GM13977 (cell line): ENCODE measurements around the gene ELP4.
"Not testable (repeated sequence)": the region's sequence is repeated elsewhere in the genome, so short reads cannot be mapped to it uniquely, and the experiment has no call there.

Experiments
- DNase-seq: peaks from one replicate; pipeline ENCODE4 v3.0.0; 2012; ENCODE audit warnings: low spot score
- in situ Hi-C: fragments of 300-500 bp; cut with MboI; formaldehyde crosslinking; loops from one replicate; pipeline ENCODE4 v1.12.0; 2022; ENCODE audit warnings: low sequenced_read_pairs, low pct_unique_long_range_greater_than_20kb, mixed read lengths, inconsistent platforms; ENCODE audit not compliant: unreplicated experiment
- TF ChIP-seq, protein P1 (sequence below): IDR thresholded peaks from 2 replicates; pipeline ENCODE4 v1.5.1; 2012; ENCODE audit warnings: mild to moderate bottlenecking, control low read depth; ENCODE audit not compliant: insufficient read depth; ENCODE audit errors: extremely low read depth, missing control alignments

ELP4 gene

DNA sequence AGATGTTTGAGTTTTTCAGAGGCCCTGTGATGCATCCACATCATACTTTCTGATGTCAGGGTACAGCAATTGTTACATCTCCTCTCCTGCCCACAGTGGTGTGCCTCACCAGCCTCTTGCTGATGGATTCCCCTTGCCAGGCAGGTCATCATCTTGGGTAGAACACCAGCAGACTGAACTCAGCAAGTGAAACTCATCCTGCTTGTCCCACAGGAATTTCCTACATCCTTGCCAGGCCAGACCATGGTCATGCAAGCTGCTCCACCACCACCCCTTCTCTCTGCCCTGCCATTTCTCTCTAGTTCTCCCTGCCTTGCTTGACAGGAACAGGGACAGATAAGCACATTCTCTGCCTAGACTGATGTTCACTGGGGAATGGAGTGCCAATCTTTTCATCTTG lies 215.6 kb downstream of the ELP4 start:
- TF ChIP-seq, protein P1, sequence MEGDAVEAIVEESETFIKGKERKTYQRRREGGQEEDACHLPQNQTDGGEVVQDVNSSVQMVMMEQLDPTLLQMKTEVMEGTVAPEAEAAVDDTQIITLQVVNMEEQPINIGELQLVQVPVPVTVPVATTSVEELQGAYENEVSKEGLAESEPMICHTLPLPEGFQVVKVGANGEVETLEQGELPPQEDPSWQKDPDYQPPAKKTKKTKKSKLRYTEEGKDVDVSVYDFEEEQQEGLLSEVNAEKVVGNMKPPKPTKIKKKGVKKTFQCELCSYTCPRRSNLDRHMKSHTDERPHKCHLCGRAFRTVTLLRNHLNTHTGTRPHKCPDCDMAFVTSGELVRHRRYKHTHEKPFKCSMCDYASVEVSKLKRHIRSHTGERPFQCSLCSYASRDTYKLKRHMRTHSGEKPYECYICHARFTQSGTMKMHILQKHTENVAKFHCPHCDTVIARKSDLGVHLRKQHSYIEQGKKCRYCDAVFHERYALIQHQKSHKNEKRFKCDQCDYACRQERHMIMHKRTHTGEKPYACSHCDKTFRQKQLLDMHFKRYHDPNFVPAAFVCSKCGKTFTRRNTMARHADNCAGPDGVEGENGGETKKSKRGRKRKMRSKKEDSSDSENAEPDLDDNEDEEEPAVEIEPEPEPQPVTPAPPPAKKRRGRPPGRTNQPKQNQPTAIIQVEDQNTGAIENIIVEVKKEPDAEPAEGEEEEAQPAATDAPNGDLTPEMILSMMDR, result no peak
- in situ Hi-C loops, result no loop called here
- no peak for DNase-seq

DNA sequence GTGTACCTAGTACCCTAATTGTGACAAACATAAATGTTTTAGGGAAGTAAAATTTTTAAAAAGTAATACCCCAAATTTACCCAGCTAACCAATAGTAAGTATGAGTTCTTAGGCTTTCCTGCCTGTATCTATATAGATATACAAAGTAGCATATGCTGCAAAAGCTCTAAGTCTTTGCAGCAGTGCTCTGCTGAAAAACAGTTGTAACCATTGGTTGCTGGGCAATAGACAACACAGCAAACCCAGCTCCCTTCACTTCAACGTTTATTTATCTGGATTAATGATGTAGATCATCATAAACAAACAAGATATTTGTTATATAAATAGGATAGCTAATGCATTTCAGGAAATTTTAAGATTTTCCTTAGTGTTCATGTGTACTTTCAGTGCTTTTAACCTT lies 218.9 kb downstream of the ELP4 start:
- in situ Hi-C loops, result no loop called here
- TF ChIP-seq, protein P1, result no peak

DNA sequence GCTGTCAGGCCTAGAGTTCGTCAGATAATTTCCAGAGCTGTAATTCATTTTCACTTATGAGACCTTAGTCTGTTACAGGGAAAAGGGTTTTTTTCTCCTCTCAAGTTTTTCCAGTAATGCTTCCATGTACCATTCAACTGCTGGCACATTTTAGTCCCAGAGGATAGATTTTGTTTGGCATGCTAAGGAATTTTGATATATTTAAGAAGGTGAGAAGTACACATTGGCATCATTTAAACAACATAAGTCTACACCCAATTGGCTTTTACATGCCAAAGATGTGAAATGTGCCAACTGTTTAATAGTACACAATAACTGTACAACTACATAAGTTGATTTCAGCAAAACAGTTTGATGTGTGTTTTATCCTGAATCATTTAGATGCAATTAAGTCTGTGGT lies 230.6 kb downstream of the ELP4 start:
- DNase-seq, result no peak
- TF ChIP-seq, protein P1, result no peak
- in situ Hi-C loops, result no loop called here

More for the DNA sequence above, 218.9 kb downstream of the ELP4 start:
- DNase-seq, result no peak

DNA sequence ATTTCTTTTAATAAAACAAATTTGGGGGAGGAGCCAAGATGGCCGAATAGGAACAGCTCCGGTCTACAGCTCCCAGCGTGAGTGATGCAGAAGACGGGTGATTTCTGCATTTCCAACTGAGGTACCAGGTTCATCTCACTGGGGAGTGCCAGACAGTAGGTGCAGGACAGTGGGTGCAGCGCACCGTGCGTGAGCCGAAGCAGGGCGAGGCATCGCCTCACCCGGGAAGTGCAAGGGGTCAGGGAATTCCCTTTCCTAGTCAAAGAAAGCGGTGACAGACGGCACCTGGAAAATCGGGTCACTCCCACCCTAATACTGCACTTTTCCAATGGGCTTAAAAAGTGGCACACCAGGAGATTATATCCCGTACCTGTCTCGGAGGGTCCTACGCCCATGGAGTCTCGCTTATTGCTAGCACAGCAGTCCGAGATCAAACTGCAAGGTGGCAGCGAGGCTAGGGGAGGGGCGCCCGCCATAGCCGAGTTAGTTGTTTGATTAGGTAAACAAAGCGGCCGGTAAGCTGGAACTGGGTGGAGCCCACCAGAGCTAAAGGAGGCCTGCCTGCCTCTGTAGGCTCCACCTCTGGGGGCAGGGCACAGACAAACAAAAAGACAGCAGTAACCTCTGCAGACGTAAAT lies 231.3 kb downstream of the ELP4 start:
- DNase-seq, in situ Hi-C loops: not testable (repeated sequence)

DNA sequence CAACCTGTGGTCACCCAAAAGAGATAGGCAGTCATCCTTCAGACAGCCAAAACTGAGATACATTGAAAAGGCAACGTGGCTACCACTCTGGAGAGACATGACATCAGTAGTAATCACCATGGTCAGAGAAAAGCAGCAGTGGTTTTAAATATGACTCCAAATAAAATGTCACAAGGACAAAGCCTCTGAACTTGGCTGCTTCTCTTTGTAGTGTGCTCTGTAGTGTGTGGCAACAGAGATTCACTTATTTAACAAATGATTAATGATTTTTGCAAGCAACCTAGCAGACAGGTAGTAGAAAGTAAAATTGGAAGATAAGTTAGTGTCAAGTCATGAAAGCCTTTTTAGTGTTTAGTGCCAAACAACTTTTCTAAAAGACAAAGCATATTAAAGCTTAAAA lies 238.0 kb downstream of the ELP4 start:
- in situ Hi-C loops, result no loop called here
- TF ChIP-seq, protein P1, result no peak
- DNase-seq, result no peak

DNA sequence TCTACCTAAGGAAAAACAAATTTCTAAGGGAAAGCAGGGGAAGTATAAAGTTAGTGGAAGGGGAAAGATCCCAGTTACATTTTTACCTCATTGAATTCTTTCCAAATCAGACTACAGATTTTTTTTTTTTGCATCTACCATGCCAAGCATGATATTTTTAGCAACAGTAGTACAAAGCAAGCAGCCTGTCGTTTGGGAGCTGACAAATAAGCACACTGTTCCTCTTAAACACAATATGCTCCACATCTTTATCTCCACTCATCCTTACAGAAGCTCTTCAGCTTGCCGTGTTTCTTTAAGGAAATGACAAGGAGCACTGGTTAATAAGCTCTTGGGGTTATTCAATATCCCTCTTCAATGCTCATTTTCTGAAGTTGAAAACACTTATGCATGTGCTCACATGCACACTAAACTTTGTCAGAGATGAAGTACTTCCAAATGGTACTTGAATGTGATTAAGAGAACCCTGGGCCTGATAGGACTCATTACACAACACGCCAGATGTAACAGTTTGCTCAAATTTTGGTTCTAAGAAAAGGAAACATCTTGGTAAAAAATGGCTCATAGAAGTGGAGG lies 247.8 kb downstream of the ELP4 start:
- no peak for DNase-seq
- TF ChIP-seq, protein P1, result no peak
- in situ Hi-C loops, result no loop called here

DNA sequence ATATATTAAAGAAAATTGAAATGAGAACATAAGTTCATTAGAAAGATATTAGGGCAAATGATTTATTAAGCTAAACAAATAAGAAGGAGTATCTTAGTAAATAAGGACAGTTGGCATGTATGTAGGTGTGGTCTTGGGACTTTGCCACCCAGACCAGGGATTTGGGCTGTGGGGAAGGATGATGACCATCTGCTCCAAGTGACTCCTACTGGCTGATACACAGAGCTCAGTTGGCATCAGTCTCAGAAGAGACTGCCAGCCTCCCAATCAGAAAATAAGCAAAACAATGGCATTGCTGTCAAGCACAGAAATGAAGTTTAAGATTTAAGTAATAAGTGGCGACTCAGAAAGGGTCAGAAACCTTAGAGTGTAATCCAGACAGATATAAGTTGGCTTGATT lies 252.1 kb downstream of the ELP4 start:
- no peak for DNase-seq
- in situ Hi-C loops, result no loop called here
- TF ChIP-seq, protein P1, result no peak
